H1 (cell line): Measurements from ENCODE around the gene SMLR1. TPM values are rescaled to one million over a fixed set of nuclear protein-coding genes. Genes with fewer than 3 reads are reported as not detected.

Experiments used
- CTCF ChIA-PET: fragments of 300-600 bp; sonication (Branson Sonifier 250); formaldehyde crosslinking; loops from one replicate; lab custom pipeline; 2021; ENCODE audit not compliant: partially characterized antibody; lab: Charles Lee
- POLR2A ChIA-PET: fragments of 300-600 bp; sonication (Branson Sonifier 250); formaldehyde crosslinking; loops from one replicate; lab custom pipeline; 2021; ENCODE audit warnings: inconsistent platforms; ENCODE audit not compliant: partially characterized antibody; lab: Charles Lee
- DNase-seq, 2 experiments: peaks; one replicate each; pipeline versions ENCODE4 v3.0.0 to v3.0.0-alpha.2; 2010 to 2022; ENCODE audit warnings: low spot score in 2 of 2, low read depth in 1 of 2, mixed read lengths in 1 of 2
- FAIRE-seq: peaks from 2 replicates; lab custom pipeline; 2011; peaks lifted over from hg19 to GRCh38; lab: Jason Lieb, UNC
- H2AFZ ChIP-seq: 2 replicates; pipeline ENCODE4 v1.8.1; 2012; ENCODE audit warnings: low read length, inconsistent platforms
- H2AK5ac ChIP-seq: 2 replicates; pipeline ENCODE4 v1.6.1; 2013; ENCODE audit warnings: low read depth, low read length
- H2BK120ac ChIP-seq: replicated peaks from 2 replicates; pipeline ENCODE3; 2013; ENCODE audit warnings: low read depth, low read length, inconsistent platforms
- H2BK12ac ChIP-seq: 2 replicates; pipeline ENCODE4 v1.6.1; 2013; ENCODE audit warnings: low read depth, low read length
- H2BK15ac ChIP-seq: 2 replicates; pipeline ENCODE4 v1.6.1; 2013; ENCODE audit warnings: low read length
- H2BK20ac ChIP-seq: 2 replicates; pipeline ENCODE4 v1.6.1; 2013; ENCODE audit warnings: low read length
- H2BK5ac ChIP-seq: 2 replicates; pipeline ENCODE4 v1.6.1; 2013; ENCODE audit warnings: low read depth, low read length
- H3K14ac ChIP-seq: 2 replicates; pipeline ENCODE4 v1.6.1; 2013; ENCODE audit warnings: inconsistent platforms; ENCODE audit not compliant: insufficient read length
- H3K18ac ChIP-seq: 2 replicates; pipeline ENCODE4 v1.6.1; 2013; ENCODE audit warnings: low read length; ENCODE audit errors: extremely low read depth
- H3K23ac ChIP-seq: 2 replicates; pipeline ENCODE4 v1.6.1; 2013; ENCODE audit warnings: inconsistent platforms; ENCODE audit not compliant: insufficient read length
- H3K23me2 ChIP-seq: 2 replicates; pipeline ENCODE4 v1.6.1; 2013; ENCODE audit warnings: low read depth, low read length
- H3K27ac ChIP-seq: 2 replicates; pipeline ENCODE4 v1.6.1; 2011; ENCODE audit warnings: low read depth, low read length, inconsistent platforms
- H3K27me3 ChIP-seq, 4 experiments: replicated peaks in 1 of 4; 1 replicate in 1 of 4; 2 replicates in 3 of 4; pipeline versions ENCODE4 v1.6.1 to v1.8.1; 2011 to 2013; ENCODE audit warnings: low read length in 3 of 4, mild to moderate bottlenecking in 3 of 4, inconsistent platforms in 2 of 4, mixed read lengths in 2 of 4, moderate library complexity in 1 of 4; ENCODE audit not compliant: control insufficient read depth in 3 of 4, insufficient read depth in 3 of 4; ENCODE audit errors: extremely low read depth in 1 of 4
- H3K36me3 ChIP-seq, 4 experiments: 2 replicates each; pipeline versions ENCODE4 v1.6.1 to v1.8.1; 2011 to 2013; ENCODE audit warnings: mild to moderate bottlenecking in 4 of 4, low read length in 3 of 4, moderate library complexity in 2 of 4, control low read depth in 1 of 4, inconsistent platforms in 1 of 4; ENCODE audit not compliant: insufficient read depth in 4 of 4, control insufficient read depth in 2 of 4
- H3K4ac ChIP-seq: replicated peaks from 2 replicates; pipeline ENCODE3; 2013; ENCODE audit warnings: low read length, low read depth, mixed read lengths, inconsistent platforms; ENCODE audit not compliant: insufficient read length
- H3K4me1 ChIP-seq, 4 experiments: replicated peaks in 1 of 4; 1 replicate in 1 of 4; 2 replicates in 3 of 4; pipeline versions ENCODE4 v1.6.1 to v1.8.1; 2011 to 2013; ENCODE audit warnings: low read length in 3 of 4, inconsistent platforms in 2 of 4, mixed read lengths in 1 of 4; ENCODE audit not compliant: insufficient read depth in 4 of 4, control insufficient read depth in 3 of 4
- H3K4me2 ChIP-seq, 2 experiments: 2 replicates each; pipeline versions ENCODE4 v1.6.1 to v1.8.1; 2011 to 2013; ENCODE audit warnings: low read depth in 2 of 2, low read length in 2 of 2, control low read depth in 1 of 2, inconsistent platforms in 1 of 2, mild to moderate bottlenecking in 1 of 2; ENCODE audit not compliant: insufficient read depth in 1 of 2
- H3K4me3 ChIP-seq, 4 experiments: fragments of 200-600, 300-600 bp in 1 of 4; sonication (generic), shearing (Covaris generic), sonication (Bioruptor Twin) in 1 of 4; 2 replicates each; pipeline versions ENCODE4 v1.5.1 to v1.8.1; 2011 to 2016; ENCODE audit warnings: low read length in 4 of 4, low read depth in 3 of 4, control low read depth in 2 of 4, inconsistent platforms in 2 of 4, mild to moderate bottlenecking in 2 of 4, mixed read lengths in 1 of 4, moderate library complexity in 1 of 4; ENCODE audit not compliant: insufficient read depth in 2 of 4; ENCODE audit errors: extremely low read depth in 1 of 4
- H3K56ac ChIP-seq: replicated peaks from 2 replicates; pipeline ENCODE3; 2013; ENCODE audit warnings: low read depth, mild to moderate bottlenecking, mixed read lengths, low read length, inconsistent platforms; ENCODE audit not compliant: insufficient read length
- H3K79me1 ChIP-seq: 2 replicates; pipeline ENCODE4 v1.6.1; 2013; ENCODE audit warnings: low read depth, low read length, control low read depth
- H3K79me2 ChIP-seq, 2 experiments: 2 replicates each; pipeline versions ENCODE4 v1.6.1 to v1.8.1; 2012 to 2013; ENCODE audit warnings: low read length in 2 of 2, mild to moderate bottlenecking in 2 of 2, inconsistent platforms in 1 of 2; ENCODE audit not compliant: insufficient read depth in 2 of 2, control insufficient read depth in 1 of 2
- H3K9ac ChIP-seq, 4 experiments: replicated peaks in 1 of 4; 1 replicate in 1 of 4; 2 replicates in 3 of 4; pipeline versions ENCODE4 v1.6.1 to v1.8.1; 2011 to 2013; ENCODE audit warnings: low read depth in 3 of 4, low read length in 3 of 4, control low read depth in 2 of 4, mild to moderate bottlenecking in 2 of 4, moderate library complexity in 2 of 4, inconsistent platforms in 1 of 4; ENCODE audit errors: extremely low read depth in 1 of 4
- H3K9me3 ChIP-seq, 2 experiments: 2 replicates each; pipeline versions ENCODE4 v1.6.1 to v1.8.1; 2012 to 2013; ENCODE audit warnings: mild to moderate bottlenecking in 2 of 2, moderate library complexity in 2 of 2, control low read depth in 1 of 2, inconsistent platforms in 1 of 2, low read depth in 1 of 2, low read length in 1 of 2, mixed read lengths in 1 of 2; ENCODE audit not compliant: insufficient read depth in 2 of 2
- H4K20me1 ChIP-seq, 2 experiments: replicated peaks in 1 of 2; 2 replicates each; pipeline versions ENCODE3 to v1.8.1; 2011 to 2013; ENCODE audit warnings: inconsistent platforms in 2 of 2, low read length in 2 of 2, mild to moderate bottlenecking in 1 of 2; ENCODE audit not compliant: insufficient read depth in 2 of 2, control insufficient read depth in 1 of 2
- H4K5ac ChIP-seq: 2 replicates; pipeline ENCODE4 v1.6.1; 2013; ENCODE audit warnings: low read length, low read depth, mixed read lengths, inconsistent platforms; ENCODE audit not compliant: insufficient read length
- H4K8ac ChIP-seq: 2 replicates; pipeline ENCODE4 v1.8.0; 2013; ENCODE audit warnings: mild to moderate bottlenecking, moderate library complexity, low read length, inconsistent platforms; ENCODE audit not compliant: insufficient read depth; ENCODE audit errors: extremely low read depth
- H4K91ac ChIP-seq: replicated peaks from 2 replicates; pipeline ENCODE3; 2013; ENCODE audit warnings: low read length, mixed read lengths, inconsistent platforms; ENCODE audit not compliant: insufficient read length
- ASH2L ChIP-seq: fragments of 200-600, 300-600 bp; sonication (generic); IDR thresholded peaks from one replicate; pipeline ENCODE4 v1.7.1; 2017; ENCODE audit warnings: low read length
- BACH1 ChIP-seq: IDR thresholded peaks from 2 replicates; pipeline ENCODE4 v1.6.1; 2012; ENCODE audit warnings: low read length, improper control_type of control experiment
- BCL11A ChIP-seq, 2 experiments: IDR thresholded peaks; one replicate each; pipeline ENCODE4 v1.6.1; 2011; ENCODE audit warnings: low read depth in 2 of 2, low read length in 2 of 2, mild to moderate bottlenecking in 2 of 2
- CEBPB ChIP-seq: IDR thresholded peaks from 2 replicates; pipeline ENCODE4 v1.6.1; 2012; ENCODE audit warnings: low read depth, low read length
- POLR2AphosphoS5 ChIP-seq: IDR thresholded peaks from 2 replicates; pipeline ENCODE4 v1.6.1; 2011; ENCODE audit warnings: low read depth, low read length
- RAD21 ChIP-seq, 2 experiments: IDR thresholded peaks in 1 of 2; conservative IDR thresholded peaks in 1 of 2; 2 replicates each; pipeline ENCODE4 v1.6.1; 2011; ENCODE audit warnings: low read depth in 2 of 2, low read length in 2 of 2, improper control_type of control experiment in 1 of 2, inconsistent platforms in 1 of 2, mild to moderate bottlenecking in 1 of 2, moderate library complexity in 1 of 2
- RXRA ChIP-seq: IDR thresholded peaks from 2 replicates; pipeline ENCODE4 v1.6.1; 2011; ENCODE audit warnings: low read depth, mild to moderate bottlenecking, low read length, moderate library complexity; ENCODE audit not compliant: insufficient read depth
- SIN3A ChIP-seq, 2 experiments: IDR thresholded peaks in 1 of 2; conservative IDR thresholded peaks in 1 of 2; 2 replicates each; pipeline ENCODE4 v1.6.1; 2011 to 2012; ENCODE audit warnings: low read length in 2 of 2, improper control_type of control experiment in 1 of 2, low read depth in 1 of 2, mild to moderate bottlenecking in 1 of 2
- SIRT6 ChIP-seq: IDR thresholded peaks from one replicate; pipeline ENCODE4 v1.7.1; 2012; ENCODE audit warnings: low read length, inconsistent platforms
- TEAD4 ChIP-seq: IDR thresholded peaks from 2 replicates; pipeline ENCODE4 v1.6.1; 2012; ENCODE audit warnings: low read depth, low read length, inconsistent platforms, mixed read lengths
- WGBS, 2 experiments: shearing (Covaris generic) in 1 of 2; methylation state at CpG; one replicate each; pipeline versions ENCODE4 v1.1.6 to v1.1.7; 2013 to 2015; ENCODE audit warnings: low lambda C conversion rate in 2 of 2, mixed read lengths in 2 of 2, inconsistent platforms in 1 of 2, low coverage in 1 of 2, missing lambda C conversion rate in 1 of 2; ENCODE audit not compliant: insufficient replicate concordance in 2 of 2, insufficient coverage in 1 of 2, insufficient read length in 1 of 2; ENCODE audit errors: extremely low coverage in 1 of 2, missing lambda C conversion rate in 1 of 2; 5-methylcytosine and 5-hydroxymethylcytosine counted together
- polyA plus RNA-seq, 7 experiments: library from polyadenylated mRNA; depleted of rRNA in 3 of 7; stranded (reverse) in 5 of 7; unstranded in 2 of 7; fragments of >200 nt in 5 of 7; fragments of 200-250 nt in 2 of 7; gene quantifications; 1 replicate in 5 of 7; 2 replicates in 1 of 7; 4 replicates in 1 of 7; pipeline versions ENCODE4 v1.2.1 to v1.2.3, GENCODE V29; 2011 to 2013; ENCODE audit warnings: missing spikeins in 2 of 7, mixed read lengths in 2 of 7
- total RNA-seq: library from RNA; stranded (reverse); fragmentation: NEBNext Ultra II Directional; extraction: Animal tissue kit (Norgen Biotek cat#: 25700); gene quantifications from 2 replicates; pipeline ENCODE4 v1.2.1, GENCODE V29; 2021

SMLR1 gene
- total and polyA plus RNA-seq, 2 of the 8 experiments (the other 6 are each of a cell fraction or from before 2014, with no cell fraction given), result not detected

DNA sequence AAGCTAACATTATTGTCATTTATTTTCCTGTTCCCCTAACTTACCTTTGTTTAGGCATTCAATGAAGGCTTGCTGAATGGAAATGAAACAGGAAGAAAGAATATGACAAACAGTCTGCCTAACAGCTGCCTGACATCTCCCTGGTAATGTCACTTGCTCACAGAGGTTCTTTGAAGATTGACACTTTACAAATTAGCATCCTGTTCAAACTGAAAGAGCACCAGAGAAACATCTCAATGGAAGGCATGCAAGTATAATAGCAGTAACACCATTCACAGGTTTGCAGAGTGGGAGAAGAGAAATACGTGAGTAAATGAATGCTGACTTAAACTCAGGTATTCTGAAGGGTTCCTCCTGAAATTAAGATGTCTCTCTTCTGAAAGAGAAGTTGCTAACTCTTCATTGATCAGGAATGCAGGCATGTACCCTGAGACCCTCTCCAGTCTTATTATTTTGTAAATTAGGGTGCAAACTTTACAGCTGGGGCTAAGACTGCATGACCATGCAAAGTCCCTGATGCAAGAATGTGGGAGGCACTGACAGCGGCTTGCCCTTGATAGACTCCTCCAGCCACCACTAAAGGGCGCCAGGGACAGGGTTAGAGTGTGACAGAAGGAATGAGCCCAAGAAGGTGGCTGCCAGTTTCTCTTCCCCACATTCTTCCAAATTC is 1.3 kb upstream of the SMLR1 start:
- Histone ChIP-seq H2AFZ (no peak overlapping the region), H3K79me1 (no peaks in the 10 kb centered on the region), H3K9me3 (no peaks in the 10 kb centered on the region), H2AK5ac (no peak overlapping the region), H3K14ac (no peak overlapping the region), H3K56ac (no peak overlapping the region), H4K5ac (no peak overlapping the region), H3K4me1 (peaks cover 0 to 8% (median 3%) of the 10 kb centered on the region in 4 experiments; a peak in 4 of 7 replicates), H4K8ac (no peak overlapping the region), H3K36me3 (no peaks in the 10 kb centered on the region), H3K27me3 (no peaks in the 10 kb centered on the region), H3K9ac (no peak overlapping the region), H3K79me2 (no peaks in the 10 kb centered on the region), H4K91ac (no peak overlapping the region), H3K4ac (no peak overlapping the region), H3K18ac (no peak overlapping the region), H3K27ac (no peak overlapping the region), H4K20me1 (no peaks in the 10 kb centered on the region), H3K4me3 (peak overlapping the region in 1 of 4 experiments; percentile 30; a peak in 1 of 8 replicates), H3K23me2 (no peaks in the 10 kb centered on the region), H2BK15ac (no peak overlapping the region), H2BK12ac (no peak overlapping the region), H3K4me2 (peak overlapping the region in 1 of 2 experiments; percentile 43; a peak in 2 of 4 replicates), H3K23ac (no peak overlapping the region), H2BK5ac (no peak overlapping the region), H2BK120ac (no peak overlapping the region), H2BK20ac (no peak overlapping the region)
- ChIA-PET POLR2A (no interaction called here), CTCF (interaction anchor here (1.0 to 2.1 kb wide), 2 partner anchors 17 to 47 kb away, joined by 3 to 5 read pairs; no protein-coding TSS in a partner anchor)
- peak; percentile 42 for FAIRE-seq
- WGBS, 2 experiments, result 44% methylated on average over 3 of the region's 3 CpGs; no CpG with 5 or more reads in 1 of the 2 experiments
- peak; percentile 53 to 56 for DNase-seq
- TF ChIP-seq SIN3A (conservative IDR thresholded peaks at IDR 0.05 in 1 of 2, IDR thresholded peaks at IDR 0.05 in 1 of 2; ENCODE audit: low read depth in 1 of 2, low read length in 2 of 2) (peak in 1 of 2 experiments; percentile 61; a peak in 1 of 4 replicates), RAD21 (IDR thresholded peaks at IDR 0.05 in 1 of 2, conservative IDR thresholded peaks at IDR 0.05 in 1 of 2; ENCODE audit: low read depth in 2 of 2, low read length in 2 of 2) (peak; percentile 53 to 62), CEBPB (peak; percentile 66; the same call in 1 of the 2 replicates), ASH2L (peak; percentile 39), BCL11A (IDR thresholded peaks at IDR 0.05; ENCODE audit: low read depth in 2 of 2, low read length in 2 of 2) (no peak), SIRT6 (no peak), POLR2AphosphoS5 (no peak), BACH1 (no peak), TEAD4 (peak; percentile 83), RXRA (no peak)
